Ascending aorta (tissue), 2 donors: ENCODE results near the gene PPIA. TPM values are rescaled to one million over a fixed set of nuclear protein-coding genes. Genes with fewer than 3 reads are reported as not detected.
"Not testable (repeated sequence)": the region's sequence is repeated elsewhere in the genome, so short reads cannot be mapped to it uniquely, and the experiment has no call there.

Experiments
- DNase-seq, 2 donors: peaks; one replicate each; pipeline ENCODE4 v3.0.0-alpha.2; 2019; ENCODE audit warnings: low spot score in 2 of 2
- H3K27ac ChIP-seq, 2 donors: fragments of 200-600 bp; sonication (generic); one replicate each; pipeline ENCODE4 v1.5.1; 2016 to 2017; ENCODE audit warnings: mild to moderate bottlenecking in 1 of 2
- H3K27me3 ChIP-seq: fragments of 200-600 bp; sonication (generic); one replicate; pipeline ENCODE4 v1.5.1; 2017
- H3K36me3 ChIP-seq, 2 donors: fragments of 200-600 bp; sonication (generic); one replicate each; pipeline ENCODE4 v1.5.1; 2016
- H3K4me1 ChIP-seq, 2 donors: fragments of 200-600 bp; sonication (generic); one replicate each; pipeline ENCODE4 v1.5.1; 2016 to 2017; ENCODE audit warnings: mild to moderate bottlenecking in 1 of 2
- H3K4me3 ChIP-seq, 2 donors: fragments of 200-600 bp; sonication (generic); one replicate each; pipeline ENCODE4 v1.5.1; 2016 to 2017; ENCODE audit warnings: mild to moderate bottlenecking in 1 of 2
- H3K9me3 ChIP-seq, 2 donors: fragments of 200-600 bp; sonication (generic); one replicate each; pipeline ENCODE4 v1.5.1; 2016
- CTCF ChIP-seq, 3 experiments: fragments of 200-600 bp in 2 of 3; fragments of 450-650 bp in 1 of 3; sonication (generic) in 2 of 3; IDR thresholded peaks; one replicate each; pipeline ENCODE4 v1.5.1; 2016 to 2019; ENCODE audit warnings: antibody characterized with exemption in 3 of 3, mild to moderate bottlenecking in 1 of 3, moderate library complexity in 1 of 3
- intact Hi-C: fragments of 100-400 bp; cut with DNase I; formaldehyde crosslinking; loops from one replicate; pipeline ENCODE4 v1.15.1; 2023
- total RNA-seq: library from RNA; depleted of rRNA; stranded (reverse); fragments of >200 nt; gene quantifications from one replicate; pipeline ENCODE4 v1.1.0, GENCODE V29; 2016

Gene PPIA
- total RNA-seq, 1 donor from 2014 or later: 945 TPM

- Histone ChIP-seq H3K27ac (no peak overlapping the region), H3K4me3 (no peak overlapping the region), H3K36me3 (peaks cover 38 to 46% of the 10 kb centered on the region in 2 donors), H3K27me3 (no peaks in the 10 kb centered on the region), H3K9me3 (no peaks in the 10 kb centered on the region), H3K4me1 (no peaks in the 10 kb centered on the region)
- peak in 1 of 2 donors; percentile 7 for DNase-seq
- intact Hi-C loops: no loop called here
- no peak for TF ChIP-seq CTCF (IDR thresholded peaks at IDR 0.05)
Observed at GRCh38 chr7:44827567-44827966, 31.1 kb downstream of the PPIA start.

- Histone ChIP-seq H3K27ac (no peak overlapping the region), H3K4me1 (no peaks in the 10 kb centered on the region), H3K9me3 (no peaks in the 10 kb centered on the region), H3K36me3 (peaks cover 49 to 72% of the 10 kb centered on the region in 2 donors), H3K27me3 (no peaks in the 10 kb centered on the region), H3K4me3 (no peak overlapping the region)
- TF ChIP-seq CTCF (IDR thresholded peaks at IDR 0.05): no peak
- DNase-seq: no peak
- intact Hi-C loops: no loop called here
Observed at GRCh38 chr7:44838751-44839150, 42.3 kb downstream of the PPIA start.

DNA sequence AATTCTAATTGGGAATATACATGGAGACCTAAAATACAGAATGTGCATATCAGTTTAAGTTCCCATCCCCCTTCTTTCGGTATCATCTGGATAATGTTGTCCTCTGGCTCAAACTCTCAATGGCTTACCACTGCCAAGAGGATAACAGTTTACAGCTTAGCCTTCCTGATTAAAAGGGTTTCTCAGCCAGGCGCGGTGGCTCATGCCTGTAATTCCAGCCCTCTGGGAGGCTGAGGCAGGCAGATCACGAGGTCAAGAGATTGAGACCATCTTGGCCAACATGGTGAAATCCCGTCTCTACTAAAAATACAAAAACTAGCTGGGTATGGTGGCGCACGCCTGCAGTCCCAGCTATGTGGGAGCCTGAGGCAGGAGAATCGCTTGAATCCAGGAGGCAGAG lies 46.2 kb downstream of the PPIA start:
- H3K27me3 ChIP-seq, H3K9me3 ChIP-seq, DNase-seq, H3K27ac ChIP-seq, intact Hi-C loops, H3K4me3 ChIP-seq: not testable (repeated sequence)
- H3K4me1 ChIP-seq: peaks cover 3 to 10% of the 10 kb centered on the region in 2 donors
- H3K36me3 ChIP-seq: peaks cover 25 to 39% of the 10 kb centered on the region in 2 donors

DNA sequence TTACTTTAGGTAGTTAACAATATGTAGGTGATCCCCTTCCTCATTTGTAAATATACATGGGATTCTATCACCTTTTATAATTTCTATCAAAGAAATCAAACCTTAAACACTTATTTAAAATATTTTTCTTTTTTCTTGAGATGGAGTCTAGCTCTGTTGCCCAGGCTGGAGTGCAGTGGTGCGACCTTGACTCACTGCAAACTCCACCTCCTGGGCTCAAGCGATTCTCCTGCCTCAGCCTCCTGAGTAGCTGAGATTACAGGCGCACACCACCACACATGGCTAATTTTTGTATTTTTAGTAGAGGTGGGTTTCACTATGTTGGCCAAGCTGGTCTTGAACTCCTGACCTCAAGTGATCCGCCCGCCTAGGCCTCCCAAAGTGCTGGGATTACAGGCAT lies 47.0 kb downstream of the PPIA start:
- H3K27me3 ChIP-seq, H3K9me3 ChIP-seq, intact Hi-C loops, DNase-seq, H3K27ac ChIP-seq, H3K4me3 ChIP-seq: not testable (repeated sequence)
- Histone ChIP-seq H3K4me1 (peaks cover 3 to 10% of the 10 kb centered on the region in 2 donors), H3K36me3 (peaks cover 22 to 32% of the 10 kb centered on the region in 2 donors)

DNA sequence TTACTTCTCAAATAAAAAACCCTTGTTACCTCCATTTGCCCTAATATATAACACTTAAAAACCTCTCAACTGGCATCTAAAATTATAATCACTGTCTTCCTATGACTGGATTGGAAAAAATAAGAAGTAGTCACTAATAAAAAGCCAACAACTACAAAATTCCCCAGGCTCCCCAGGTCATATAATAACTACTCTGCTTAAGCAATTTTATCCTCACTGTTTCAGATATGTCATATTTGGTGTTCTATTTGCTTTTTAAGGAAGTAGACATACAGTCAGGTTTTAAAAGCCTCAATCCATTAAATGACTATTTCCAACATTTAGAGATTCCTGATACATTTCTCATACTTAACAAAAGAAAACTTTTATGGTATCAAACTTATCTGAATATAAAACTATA lies 49.0 kb downstream of the PPIA start:
- Histone ChIP-seq H3K27ac (no peak overlapping the region), H3K36me3 (peaks cover 6 to 14% of the 10 kb centered on the region in 2 donors), H3K9me3 (no peaks in the 10 kb centered on the region), H3K4me3 (peak overlapping the region in 1 of 2 donors; percentile 68), H3K4me1 (peaks cover 3 to 17% of the 10 kb centered on the region in 2 donors), H3K27me3 (no peaks in the 10 kb centered on the region)
- no peak for TF ChIP-seq CTCF (IDR thresholded peaks at IDR 0.05)
- no peak for DNase-seq
- intact Hi-C loops: loop anchor here (5.0 kb wide), 1 partner anchor 142 kb away; no protein-coding TSS in a partner anchor

DNA sequence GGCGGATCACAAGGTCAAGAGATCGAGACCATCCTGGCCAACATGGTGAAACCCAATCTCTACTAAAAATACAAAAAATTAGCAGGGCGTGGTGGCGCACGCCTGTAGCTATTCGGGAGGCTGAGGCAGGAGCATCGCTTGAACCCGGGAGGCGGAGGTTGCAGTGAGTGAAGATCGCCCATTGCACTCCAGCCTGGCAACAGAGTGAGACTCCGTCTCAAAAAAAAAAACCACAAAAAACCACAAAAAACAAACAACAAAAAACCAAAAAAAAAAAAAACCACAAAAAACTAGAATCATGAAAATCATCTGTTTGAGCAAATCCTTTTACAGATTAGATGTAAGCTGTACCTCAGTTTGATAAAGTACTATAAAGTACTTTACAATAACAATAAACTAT lies 49.9 kb downstream of the PPIA start:
- Histone ChIP-seq H3K4me3 (peak overlapping the region; percentile 68 to 87), H3K4me1 (peaks cover 3 to 17% of the 10 kb centered on the region in 2 donors), H3K27ac (peak overlapping the region; percentile 91 to 94)
- intact Hi-C loops: loop anchor here (2.0 to 5.0 kb wide), 2 partner anchors 141 to 272 kb away; no protein-coding TSS in a partner anchor
- H3K27me3 ChIP-seq, DNase-seq, H3K36me3 ChIP-seq, H3K9me3 ChIP-seq: not testable (repeated sequence)

- TF ChIP-seq CTCF (IDR thresholded peaks at IDR 0.05): no peak
- H3K4me1 ChIP-seq: peaks cover 3 to 17% of the 10 kb centered on the region in 2 donors
- peak overlapping the region; percentile 91 to 94 for H3K27ac ChIP-seq
- H3K36me3 ChIP-seq: peaks cover 0 to 5% of the 10 kb centered on the region in 2 donors
- no peaks in the 10 kb centered on the region for H3K27me3 ChIP-seq
- no peaks in the 10 kb centered on the region for H3K9me3 ChIP-seq
- intact Hi-C loops: loop anchor here (1.0 to 5.0 kb wide), 3 partner anchors 140 to 272 kb away; partner anchors contain the start of gene TMED4
- H3K4me3 ChIP-seq: peak overlapping the region; percentile 68 to 87
- no peak for DNase-seq
Observed at GRCh38 chr7:44846816-44847508, 50.5 kb downstream of the PPIA start.
